ENCODE results near the gene PRDX3.

- TF ChIP-seq, protein P1, sequence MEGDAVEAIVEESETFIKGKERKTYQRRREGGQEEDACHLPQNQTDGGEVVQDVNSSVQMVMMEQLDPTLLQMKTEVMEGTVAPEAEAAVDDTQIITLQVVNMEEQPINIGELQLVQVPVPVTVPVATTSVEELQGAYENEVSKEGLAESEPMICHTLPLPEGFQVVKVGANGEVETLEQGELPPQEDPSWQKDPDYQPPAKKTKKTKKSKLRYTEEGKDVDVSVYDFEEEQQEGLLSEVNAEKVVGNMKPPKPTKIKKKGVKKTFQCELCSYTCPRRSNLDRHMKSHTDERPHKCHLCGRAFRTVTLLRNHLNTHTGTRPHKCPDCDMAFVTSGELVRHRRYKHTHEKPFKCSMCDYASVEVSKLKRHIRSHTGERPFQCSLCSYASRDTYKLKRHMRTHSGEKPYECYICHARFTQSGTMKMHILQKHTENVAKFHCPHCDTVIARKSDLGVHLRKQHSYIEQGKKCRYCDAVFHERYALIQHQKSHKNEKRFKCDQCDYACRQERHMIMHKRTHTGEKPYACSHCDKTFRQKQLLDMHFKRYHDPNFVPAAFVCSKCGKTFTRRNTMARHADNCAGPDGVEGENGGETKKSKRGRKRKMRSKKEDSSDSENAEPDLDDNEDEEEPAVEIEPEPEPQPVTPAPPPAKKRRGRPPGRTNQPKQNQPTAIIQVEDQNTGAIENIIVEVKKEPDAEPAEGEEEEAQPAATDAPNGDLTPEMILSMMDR (IDR thresholded peaks at IDR 0.05) = no peak
- TF ChIP-seq EP300 (IDR thresholded peaks at IDR 0.05) (no peak), POLR2A (IDR thresholded peaks at IDR 0.05) (no peak)
Observed at GRCh38 chr10:119136084-119136483, 42.5 kb downstream of the PRDX3 start.

All from sigmoid colon (tissue), 4 donors.